ENCODE data around the gene CCDC90B.

DNA sequence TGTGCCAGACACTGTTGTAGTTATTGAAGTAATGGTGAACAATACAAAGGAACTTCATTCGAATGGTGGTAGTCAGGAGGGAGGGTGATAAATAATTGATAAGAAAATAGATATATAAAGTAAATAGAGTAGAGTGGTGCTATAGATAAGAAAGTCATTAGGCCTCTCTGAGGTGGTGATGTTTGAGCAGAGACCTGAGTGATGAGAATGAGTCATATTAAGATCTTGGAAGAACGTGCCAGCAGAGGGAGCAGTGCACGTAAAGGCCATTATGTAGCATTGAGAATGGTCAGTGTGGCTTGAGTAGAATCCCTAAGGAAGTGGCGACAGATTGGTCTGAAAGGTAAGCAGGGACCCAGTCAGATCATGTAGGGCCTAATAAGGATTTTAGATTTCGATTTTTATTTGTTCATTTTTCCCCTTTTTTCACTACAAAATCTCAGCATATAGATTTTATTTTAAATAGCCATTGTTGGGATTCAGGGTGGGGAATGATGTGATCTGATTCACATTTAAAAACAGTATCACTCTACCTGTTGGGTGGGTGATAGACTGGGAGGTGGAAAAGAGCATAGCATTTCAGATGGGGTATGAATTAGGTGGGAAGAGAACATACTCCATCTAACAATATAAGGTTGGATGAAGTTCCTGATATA, 44.7 kb downstream of the CCDC90B start:
- no peak for TF ChIP-seq EZH2 (IDR thresholded peaks at IDR 0.05; ENCODE audit: low read length, missing control alignments)
- peak; percentile 50 to 75 for TF ChIP-seq CTCF (conservative IDR thresholded peaks at IDR 0.05 in 1 of 2, IDR thresholded peaks at IDR 0.05 in 1 of 2; ENCODE audit: low read depth in 1 of 2, low read length in 2 of 2)
